Stimulated activated CD8-positive, alpha-beta memory T cell treated with anti-CD3 and anti-CD28 coated beads, Interleukin-7, amount 100 ng/mL, for 24 hours (primary cell): ENCODE data around the gene TMEM184A.
"Not testable (repeated sequence)": the region's sequence is repeated elsewhere in the genome, so short reads cannot be mapped to it uniquely, and the experiment has no call there.

Source experiments
- DNase-seq: peaks from one replicate; pipeline ENCODE4 v3.0.0-alpha.2; 2020; ENCODE audit warnings: low read depth

Gene TMEM184A

GRCh38 chr7:1590476-1590875 lies 34.5 kb upstream of the TMEM184A start:
- no peak for DNase-seq

- DNase-seq: no peak
These were observed 33.0 kb upstream of the TMEM184A start for GRCh38 chr7:1588978-1589377.

- DNase-seq: no peak
These were observed 31.7 kb upstream of the TMEM184A start for GRCh38 chr7:1587738-1588137.

- no peak for DNase-seq
These were observed 31.1 kb upstream of the TMEM184A start for GRCh38 chr7:1586827-1587705.

- DNase-seq: no peak
These were observed 30.3 kb upstream of the TMEM184A start for GRCh38 chr7:1586126-1586826.

GRCh38 chr7:1585142-1585981 lies 29.4 kb upstream of the TMEM184A start:
- no peak for DNase-seq

GRCh38 chr7:1584700-1585099 lies 28.7 kb upstream of the TMEM184A start:
- no peak for DNase-seq

- not testable (repeated sequence) for DNase-seq
These were observed 27.4 kb upstream of the TMEM184A start for GRCh38 chr7:1583241-1583930.

GRCh38 chr7:1580422-1581030 lies 24.5 kb upstream of the TMEM184A start:
- DNase-seq: no peak

GRCh38 chr7:1579481-1580421 lies 23.7 kb upstream of the TMEM184A start:
- DNase-seq: peak; percentile 37

- no peak for DNase-seq
These were observed 22.5 kb upstream of the TMEM184A start for GRCh38 chr7:1578513-1578912.

GRCh38 chr7:1576521-1577253 lies 20.7 kb upstream of the TMEM184A start:
- no peak for DNase-seq

GRCh38 chr7:1575809-1576208 lies 19.8 kb upstream of the TMEM184A start:
- no peak for DNase-seq

- DNase-seq: no peak
These were observed 16.3 kb upstream of the TMEM184A start for GRCh38 chr7:1572111-1572822.

GRCh38 chr7:1569833-1570632 lies 14.0 kb upstream of the TMEM184A start, which contains the start of gene PSMG3:
PSMG3 (minus strand) TSS chr7:1570032; CDS start chr7:1569339, 693 bp downstream.
- DNase-seq: peak; percentile 79

- DNase-seq: no peak
These were observed 13.4 kb upstream of the TMEM184A start for GRCh38 chr7:1569440-1569832.

- no peak for DNase-seq
These were observed 13.0 kb upstream of the TMEM184A start for GRCh38 chr7:1569016-1569415.
